HG02759 (cell line): ENCODE measurements around the gene CRYGN.

Experiments
- ATAC-seq: cut with Tn5 transposase; IDR thresholded peaks from one replicate; pipeline ENCODE4 v1.9.1; 2021; ENCODE audit warnings: mild to moderate bottlenecking, moderate library complexity; ENCODE audit not compliant: unreplicated experiment

CRYGN gene

GRCh38 chr7:151460474-151460855, 20.5 kb upstream of the CRYGN start:
- ATAC-seq, result no peak

GRCh38 chr7:151459726-151460473, 20.0 kb upstream of the CRYGN start:
- no peak for ATAC-seq

GRCh38 chr7:151457534-151457933, 17.6 kb upstream of the CRYGN start:
- ATAC-seq, result no peak

DNA sequence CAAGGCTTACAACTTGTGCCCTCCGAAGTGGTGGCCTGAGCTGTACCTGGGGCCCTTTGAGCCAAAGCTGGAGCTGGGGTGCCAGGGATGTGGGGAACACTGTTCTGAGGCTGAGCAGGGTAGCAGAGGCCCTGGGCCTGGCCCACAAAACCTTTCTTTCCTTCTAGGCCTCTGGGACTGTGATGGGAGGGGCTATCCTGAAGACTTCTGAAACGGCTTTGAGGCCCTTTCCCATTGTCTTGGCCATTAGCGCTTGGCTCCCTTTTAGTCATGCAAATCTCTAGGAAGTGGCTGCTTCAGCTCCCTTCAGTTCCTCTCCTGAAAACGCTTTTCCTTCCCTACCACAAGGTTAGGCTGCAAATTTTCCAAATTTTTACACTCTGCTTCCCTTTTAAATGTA, 16.8 kb upstream of the CRYGN start:
- ATAC-seq, result no peak

DNA sequence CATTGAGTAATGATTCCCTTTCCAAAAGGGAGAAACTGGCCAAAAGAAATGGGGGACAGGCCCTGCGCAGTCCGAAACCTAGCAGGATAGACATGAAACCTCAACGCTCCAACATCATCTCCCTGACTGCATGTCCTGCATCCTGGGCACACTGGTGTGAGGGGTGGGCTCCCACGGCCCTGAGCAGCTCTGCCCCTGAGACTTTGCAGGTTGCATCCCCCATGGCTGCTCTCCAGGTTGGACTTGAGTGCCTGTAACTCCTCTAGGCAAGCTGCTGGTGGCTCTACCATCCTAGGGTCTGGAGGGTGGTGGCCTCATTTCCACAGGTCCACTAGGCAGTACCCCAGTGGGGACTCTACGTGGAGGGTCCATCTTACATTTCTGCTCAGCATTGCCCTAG, 16.3 kb upstream of the CRYGN start:
- ATAC-seq, result no peak

GRCh38 chr7:151455690-151456089, 15.7 kb upstream of the CRYGN start:
- no peak for ATAC-seq

- no peak for ATAC-seq
Observed at GRCh38 chr7:151454932-151455530, 15.1 kb upstream of the CRYGN start.

DNA sequence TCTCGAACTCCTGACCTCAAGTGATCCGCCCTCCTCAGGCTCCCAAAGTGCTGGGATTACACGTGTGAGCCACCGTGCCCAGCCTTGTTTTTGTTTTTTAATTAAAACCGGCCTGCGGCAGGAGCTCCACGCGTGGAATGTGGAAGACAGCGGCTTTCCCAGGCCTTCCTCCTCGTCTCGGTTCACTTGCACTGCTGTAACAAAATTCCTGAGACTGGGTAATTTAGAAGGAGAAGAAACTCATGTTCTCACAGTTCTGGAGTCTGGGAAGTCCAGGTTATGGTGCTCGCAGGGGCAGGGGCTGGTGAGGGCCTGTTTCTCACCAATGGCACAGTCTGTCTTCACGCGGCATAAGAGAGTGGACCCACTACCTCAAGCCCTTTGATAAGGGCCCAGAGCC, 14.4 kb upstream of the CRYGN start:
- no peak for ATAC-seq

DNA sequence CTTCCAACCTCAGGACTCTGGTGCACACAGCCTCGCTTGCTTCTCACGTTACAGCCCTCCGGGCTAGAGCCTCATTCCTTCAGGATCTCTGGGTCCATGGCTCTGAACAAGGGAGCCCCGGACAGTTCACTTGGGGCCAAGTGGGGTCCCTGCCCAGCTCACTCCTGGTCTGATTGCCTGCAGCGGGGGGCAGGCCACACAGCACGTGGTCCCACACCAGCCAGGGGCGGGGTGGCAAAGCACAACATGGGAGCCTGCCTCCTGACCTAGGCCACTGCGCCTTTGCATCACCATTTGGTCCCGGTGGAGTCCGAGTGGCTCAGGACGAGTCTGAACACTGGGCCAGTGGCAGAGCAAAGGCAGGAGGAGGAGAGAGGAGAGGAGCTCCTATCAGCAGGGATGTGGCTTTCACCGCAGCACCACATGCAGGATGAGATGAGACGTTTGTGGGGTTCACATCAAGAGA, 13.4 kb upstream of the CRYGN start:
- ATAC-seq, result no peak

GRCh38 chr7:151452680-151453325, 12.9 kb upstream of the CRYGN start:
- no peak for ATAC-seq

DNA sequence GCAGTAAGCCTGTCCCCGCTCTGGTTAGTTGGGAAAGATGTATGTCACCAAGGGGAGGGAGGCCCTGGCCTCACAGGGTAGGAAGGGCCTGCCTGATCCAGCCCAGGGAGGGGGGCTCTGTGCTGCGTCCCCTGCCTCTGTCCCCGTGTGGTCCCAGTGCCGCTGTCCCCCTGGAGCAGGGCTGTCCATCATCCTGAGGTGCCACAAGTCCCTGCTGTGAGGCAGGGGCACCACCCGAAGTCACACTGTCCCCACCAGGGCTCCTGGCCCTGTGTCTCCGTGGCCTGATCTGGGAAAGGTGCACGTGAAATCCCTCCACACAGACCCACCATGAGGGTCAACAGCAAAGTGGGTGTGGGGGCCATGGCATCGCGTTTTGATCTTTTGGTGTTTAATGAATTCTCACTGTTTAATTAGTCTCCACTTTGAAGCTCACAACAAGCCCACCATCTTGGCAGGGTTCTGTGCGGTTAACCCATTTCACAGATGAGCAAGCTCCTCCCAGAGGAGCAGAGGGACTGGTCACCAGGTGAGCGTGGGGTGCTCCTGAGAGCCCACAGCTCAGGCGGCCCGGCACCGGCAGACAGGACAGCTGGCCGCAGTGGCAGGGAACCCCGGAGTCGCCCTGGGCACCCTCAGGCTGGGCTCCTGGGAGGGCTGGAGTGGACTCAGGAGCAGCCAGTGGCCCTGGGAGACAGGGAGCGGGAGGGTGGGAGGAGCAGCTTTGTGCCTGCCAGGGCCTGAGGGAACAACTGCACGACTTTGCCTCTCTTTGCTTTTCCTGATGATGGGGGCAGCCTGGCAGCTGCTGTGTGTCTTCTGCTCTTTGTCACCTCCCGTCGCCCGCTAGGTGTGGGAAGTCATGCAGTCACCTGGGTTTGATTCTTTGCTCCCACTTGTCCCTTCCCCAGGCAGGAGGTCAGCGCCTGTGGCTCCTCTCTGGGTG, 12.0 kb upstream of the CRYGN start:
- ATAC-seq, result no peak

GRCh38 chr7:151451156-151451555, 11.2 kb upstream of the CRYGN start:
- no peak for ATAC-seq

DNA sequence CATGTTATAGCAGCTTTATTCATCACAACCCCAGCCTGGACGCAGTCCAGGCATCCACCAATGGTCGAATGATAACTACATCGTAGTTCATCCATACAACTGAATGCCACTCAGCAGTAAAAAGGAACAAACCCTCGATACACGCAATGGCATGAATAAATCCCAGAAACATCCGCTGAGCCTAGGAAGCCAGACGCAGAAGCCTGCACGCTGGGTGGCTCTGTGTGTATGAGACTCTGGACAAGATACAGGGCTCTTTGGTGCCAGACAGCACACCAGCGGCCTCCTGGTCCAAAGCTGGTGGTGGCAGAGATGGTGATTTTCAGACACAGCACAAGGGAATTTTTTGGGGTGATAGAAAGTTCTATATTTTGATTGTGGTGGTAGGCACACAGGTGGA, 10.0 kb upstream of the CRYGN start:
- no peak for ATAC-seq

DNA sequence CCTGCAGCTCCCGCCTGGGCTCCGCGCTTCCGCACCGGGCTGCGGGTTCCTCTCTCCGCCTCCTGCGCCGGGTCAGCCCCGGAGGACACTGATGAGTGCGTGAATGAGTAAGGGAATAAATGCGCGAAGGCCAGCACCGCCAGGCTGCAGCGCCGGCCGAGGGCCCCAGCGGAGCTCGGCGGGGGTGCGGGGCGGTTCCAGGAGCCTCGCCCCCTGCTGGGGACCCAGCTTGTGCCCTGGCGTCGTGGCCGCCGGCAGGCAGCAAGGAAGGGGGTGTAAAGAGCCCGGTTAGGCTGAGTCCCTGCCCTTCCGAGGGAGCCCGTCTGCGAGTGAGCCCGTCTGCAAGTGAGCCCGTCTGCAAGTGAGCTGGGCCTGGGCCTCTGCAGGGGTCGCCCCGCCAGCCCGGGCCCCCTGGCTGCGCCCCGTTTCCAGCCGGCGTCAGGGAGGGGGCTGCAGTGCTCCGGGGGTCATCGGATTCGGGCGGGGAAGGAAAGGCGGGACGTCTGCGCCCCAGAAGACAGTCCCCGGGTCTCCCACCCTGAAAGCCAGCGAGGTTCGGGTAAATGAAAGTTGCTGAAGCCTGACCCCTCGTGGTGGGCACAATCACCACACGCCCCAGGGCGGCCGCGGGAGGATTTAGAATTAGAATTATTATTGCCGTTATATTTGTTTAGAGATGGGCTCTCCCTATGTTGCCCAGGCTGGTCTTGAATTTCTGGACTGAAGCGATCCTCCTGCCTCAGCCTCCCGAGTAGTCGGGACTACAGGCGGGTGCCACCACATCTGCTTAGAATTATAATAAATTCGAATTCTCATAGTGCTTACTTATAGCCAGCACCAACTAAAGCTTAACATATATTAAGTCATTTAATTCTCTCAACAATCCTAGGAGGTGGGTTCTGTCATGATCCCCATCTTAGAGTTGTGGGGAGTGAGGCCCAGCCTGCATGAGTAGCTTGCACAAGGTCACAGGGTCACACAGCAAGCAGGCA, 8.6 kb upstream of the CRYGN start:
- peak; percentile 76 for ATAC-seq

DNA sequence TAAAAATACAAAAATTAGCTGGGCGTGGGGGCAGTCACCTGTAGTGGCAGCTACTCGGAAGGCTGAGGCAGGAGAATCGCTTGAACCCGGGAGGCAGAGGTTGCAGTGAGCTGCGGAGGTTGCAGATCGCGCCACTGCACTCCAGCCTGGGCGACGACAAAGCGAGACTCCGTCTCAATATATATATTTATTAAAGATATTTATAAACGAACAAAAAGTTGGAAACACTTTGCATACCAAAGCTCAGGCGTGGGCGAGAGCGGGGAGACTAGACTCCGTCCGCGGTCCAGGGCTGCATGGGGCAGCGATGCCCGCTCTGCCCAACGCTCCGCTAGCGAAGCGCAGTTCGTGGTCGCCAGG, 7.9 kb upstream of the CRYGN start:
- no peak for ATAC-seq

GRCh38 chr7:151447312-151447711, 7.4 kb upstream of the CRYGN start:
- no peak for ATAC-seq

DNA sequence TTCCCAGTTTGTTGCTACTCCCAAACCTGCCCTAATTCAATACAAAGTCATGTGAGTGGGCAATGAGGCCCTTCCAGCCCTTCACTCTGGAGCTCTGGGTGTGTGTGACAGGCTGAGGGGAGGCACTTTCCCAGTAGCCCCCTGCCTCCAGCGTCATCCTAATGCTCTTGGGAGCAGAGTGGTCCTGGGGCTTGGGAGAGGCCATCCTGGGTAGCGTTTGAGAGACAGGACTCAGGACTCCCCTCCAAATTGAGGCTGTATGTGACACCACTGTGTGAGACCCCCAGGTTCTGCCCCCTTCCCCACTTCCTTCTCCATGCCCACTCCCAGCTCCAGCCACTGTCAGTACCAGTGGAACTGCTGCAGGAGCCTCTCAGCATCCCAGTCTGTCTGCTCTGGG, 6.5 kb upstream of the CRYGN start:
- no peak for ATAC-seq

DNA sequence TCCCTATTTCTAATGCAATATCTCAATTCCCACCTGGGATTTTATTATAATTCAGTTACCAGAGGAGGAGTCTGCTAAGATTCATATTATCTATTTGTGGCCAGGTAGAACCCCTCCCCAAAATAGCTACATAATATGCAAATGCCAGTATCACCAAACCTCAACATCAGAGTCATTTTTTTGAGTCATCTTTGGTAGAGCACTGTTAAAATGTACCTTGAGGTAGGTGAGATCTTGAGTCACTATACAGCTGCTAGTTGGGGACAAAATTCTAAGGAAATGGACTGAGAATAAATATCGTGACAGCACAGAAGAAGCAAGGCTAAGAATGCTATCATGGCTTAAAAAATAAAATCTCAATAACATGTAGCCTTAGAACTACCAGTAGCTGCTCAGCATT, 4.7 kb upstream of the CRYGN start:
- ATAC-seq, result no peak

GRCh38 chr7:151442776-151443496, 3.0 kb upstream of the CRYGN start:
- ATAC-seq, result no peak
